GM12878 (cell line): Measurements from ENCODE around the gene NCS1. TPM values are rescaled to one million over a fixed set of nuclear protein-coding genes. Genes with fewer than 3 reads are reported as not detected.

Source experiments
- ATAC-seq: fragments of 200-7000 bp; cut with Tn5 transposase; 3 replicates; pipeline ENCODE4 v1.9.1; 2020; ENCODE audit warnings: mild to moderate bottlenecking, moderate library complexity
- BruUV-seq: library from RNA; stranded (reverse); fragments of 400-500 nt; replicated peaks from 2 replicates; lab custom pipeline; 2021; lab: Mats Ljungman, UMichigan
- CTCF ChIA-PET: fragments of 300-600 bp; sonication (Branson Sonifier 250); formaldehyde crosslinking; extraction: SDS; loops from one replicate; lab custom pipeline; 2021; ENCODE audit warnings: inconsistent platforms; lab: Yijun Ruan, JAX
- POLR2A ChIA-PET: fragments of 350-600 bp; formaldehyde crosslinking; extraction: SDS; loops from one replicate; lab custom pipeline; 2021; ENCODE audit warnings: inconsistent platforms; lab: Charles Lee
- RAD21 ChIA-PET: fragments of 300-600 bp; sonication (Branson Sonifier 250); formaldehyde crosslinking; loops from one replicate; lab custom pipeline; 2023; ENCODE audit warnings: antibody characterized with exemption; ENCODE audit not compliant: unreplicated experiment; lab: Charles Lee
- SMC1A ChIA-PET: fragments of 300-600 bp; sonication (Branson Sonifier 250); formaldehyde crosslinking; loops from one replicate; lab custom pipeline; 2023; ENCODE audit not compliant: unreplicated experiment, uncharacterized antibody; lab: Charles Lee
- DNase-seq: peaks from one replicate; pipeline ENCODE4 v3.0.0-alpha.2; 2011; ENCODE audit warnings: low read depth, low spot score
- FAIRE-seq: peaks from 3 replicates; lab custom pipeline; 2011; peaks lifted over from hg19 to GRCh38; lab: Jason Lieb, UNC
- H2AFZ ChIP-seq: 2 replicates; pipeline ENCODE4 v1.6.0; 2011; ENCODE audit warnings: low read depth, low read length, control low read depth; ENCODE audit not compliant: control insufficient read depth
- H3K27ac ChIP-seq: 2 replicates; pipeline ENCODE4 v1.5.1; 2011; ENCODE audit warnings: control low read depth; ENCODE audit not compliant: control insufficient read depth, insufficient read depth
- H3K27me3 ChIP-seq, 2 experiments: replicated peaks in 1 of 2; 2 replicates each; pipeline versions ENCODE4 v1.6.0 to v1.6.1; 2011; ENCODE audit warnings: low read length in 1 of 2; ENCODE audit not compliant: control insufficient read depth in 2 of 2, insufficient read depth in 2 of 2
- H3K36me3 ChIP-seq, 2 experiments: 2 replicates each; pipeline ENCODE4 v1.5.1; 2011; ENCODE audit warnings: low read length in 1 of 2; ENCODE audit not compliant: control insufficient read depth in 2 of 2, insufficient read depth in 2 of 2
- H3K4me1 ChIP-seq: 2 replicates; pipeline ENCODE4 v1.6.1; 2011; ENCODE audit warnings: mild to moderate bottlenecking, low read length, moderate library complexity, mixed read lengths; ENCODE audit not compliant: control insufficient read depth, insufficient read depth
- H3K4me2 ChIP-seq: 2 replicates; pipeline ENCODE4 v1.6.0; 2011; ENCODE audit warnings: control low read depth; ENCODE audit not compliant: control insufficient read depth, insufficient read depth
- H3K4me3 ChIP-seq: fragments of 200-600 bp; sonication (generic); 2 replicates; pipeline ENCODE4 v1.5.1; 2016
- H3K79me2 ChIP-seq: 2 replicates; pipeline ENCODE4 v1.6.0; 2011; ENCODE audit warnings: low read length; ENCODE audit not compliant: control insufficient read depth, insufficient read depth
- H3K9ac ChIP-seq: 2 replicates; pipeline ENCODE4 v1.8.0; 2011; ENCODE audit warnings: low read length, control low read depth, mixed read lengths; ENCODE audit not compliant: control insufficient read depth, insufficient read depth
- H3K9me3 ChIP-seq: replicated peaks from 3 replicates; pipeline ENCODE4 v1.5.1; 2011; ENCODE audit warnings: mild to moderate bottlenecking, low read length; ENCODE audit not compliant: control insufficient read depth, insufficient read depth
- H4K20me1 ChIP-seq: 2 replicates; pipeline ENCODE4 v1.6.0; 2011; ENCODE audit not compliant: control insufficient read depth, insufficient read depth
- ETV6 ChIP-seq, 2 experiments: fragments of 450-650 bp in 1 of 2; IDR thresholded peaks in 1 of 2; conservative IDR thresholded peaks in 1 of 2; 2 replicates each; pipeline ENCODE4 v1.6.1; 2014; ENCODE audit warnings: antibody characterized with exemption in 1 of 2, borderline replicate concordance in 1 of 2, low read depth in 1 of 2, mild to moderate bottlenecking in 1 of 2, moderate library complexity in 1 of 2
- JUNB ChIP-seq: IDR thresholded peaks from 2 replicates; pipeline ENCODE4 v1.6.1; 2016; ENCODE audit warnings: antibody characterized with exemption, mild to moderate bottlenecking
- NR2C2 ChIP-seq: IDR thresholded peaks from 2 replicates; pipeline ENCODE4 v1.6.1; 2011; ENCODE audit warnings: borderline replicate concordance, low read depth; ENCODE audit not compliant: control insufficient read depth, insufficient read length
- POU2F2 ChIP-seq: IDR thresholded peaks from 3 replicates; pipeline ENCODE4 v1.6.1; 2011; ENCODE audit warnings: low read depth, mild to moderate bottlenecking, low read length, borderline replicate concordance
- RFX5 ChIP-seq: IDR thresholded peaks from 2 replicates; pipeline ENCODE4 v1.6.1; 2011; ENCODE audit warnings: low read depth, low read length, improper control_type of control experiment
- SPI1 ChIP-seq: IDR thresholded peaks from 2 replicates; pipeline ENCODE4 v1.6.1; 2011; ENCODE audit warnings: low read depth, mild to moderate bottlenecking, low read length, moderate library complexity, borderline replicate concordance; ENCODE audit not compliant: insufficient read depth
- SRF ChIP-seq, 2 experiments: IDR thresholded peaks; 2 replicates each; pipeline ENCODE4 v1.6.1; 2011; ENCODE audit warnings: low read depth in 2 of 2, low read length in 2 of 2, mild to moderate bottlenecking in 1 of 2, moderate library complexity in 1 of 2
- WGBS: methylation state at CpG from one replicate; pipeline ENCODE4 v1.1.6; 2016; ENCODE audit warnings: low lambda C conversion rate; ENCODE audit not compliant: insufficient replicate concordance, insufficient coverage; ENCODE audit errors: missing lambda C conversion rate; 5-methylcytosine and 5-hydroxymethylcytosine counted together
- in situ Hi-C: fragments of 300-500 bp; cut with MboI; formaldehyde crosslinking; loops from 9 replicates; pipeline ENCODE4 v1.14.3; 2018; ENCODE audit warnings: mixed read lengths
- intact Hi-C: fragments of 100-400 bp; cut with micrococcal nuclease; formaldehyde crosslinking; loops from one replicate; pipeline ENCODE4 v1.14.2; 2022; ENCODE audit not compliant: unreplicated experiment
- polyA plus RNA-seq, 11 experiments: library from polyadenylated mRNA; depleted of rRNA in 4 of 11; unstranded in 6 of 11; stranded (reverse) in 5 of 11; fragments of >200 nt; fragmentation: Nextera tagmentation in 4 of 11; fragmentation: Illumina TruSeq in 1 of 11; extraction: Ambion mirVana in 4 of 11; extraction: Trizol in 1 of 11; gene quantifications; 1 replicate in 1 of 11; 2 replicates in 10 of 11; pipeline versions ENCODE4 v1.2.1 to v1.2.3, GENCODE V29; 2011 to 2016; ENCODE audit warnings: inconsistent platforms in 2 of 11, missing spikeins in 2 of 11, low read depth in 1 of 11
- total RNA-seq, 4 experiments: library from RNA; depleted of rRNA in 3 of 4; stranded (reverse); fragments of >200 nt in 3 of 4; fragmentation: Illumina TruSeq in 1 of 4; extraction: Trizol in 1 of 4; gene quantifications; 2 replicates each; pipeline versions ENCODE4 v1.2.1 to v1.2.3, GENCODE V29; 2013 to 2021
- TF ChIP-seq, protein P1 (sequence below), 3 experiments: IDR thresholded peaks in 2 of 3; conservative IDR thresholded peaks in 1 of 3; 2 replicates each; pipeline ENCODE4 v1.5.1; 2011; ENCODE audit warnings: low read depth in 3 of 3, low read length in 3 of 3, mild to moderate bottlenecking in 3 of 3, control low read depth in 2 of 3, moderate library complexity in 2 of 3, inconsistent platforms in 1 of 3, mixed read lengths in 1 of 3; ENCODE audit not compliant: control insufficient read depth in 2 of 3, insufficient read depth in 1 of 3; ENCODE audit errors: extremely low read depth in 1 of 3
- TF ChIP-seq, protein P2 (sequence below): IDR thresholded peaks from 2 replicates; pipeline ENCODE4 v1.6.1; 2011; ENCODE audit warnings: mild to moderate bottlenecking, low read depth, low read length, moderate library complexity; ENCODE audit not compliant: insufficient replicate concordance
- TF ChIP-seq, protein P3 (sequence below): fragments of 450-650 bp; IDR thresholded peaks from 2 replicates; pipeline ENCODE4 v1.6.1; 2016; ENCODE audit warnings: mild to moderate bottlenecking

The NCS1 gene
- total and polyA plus RNA-seq, 10 of the 15 experiments (the other 5 are each of a cell fraction or from before 2014, with no cell fraction given), result 0.04 to 0.22 (median 0.06) TPM; not detected in 4

DNA sequence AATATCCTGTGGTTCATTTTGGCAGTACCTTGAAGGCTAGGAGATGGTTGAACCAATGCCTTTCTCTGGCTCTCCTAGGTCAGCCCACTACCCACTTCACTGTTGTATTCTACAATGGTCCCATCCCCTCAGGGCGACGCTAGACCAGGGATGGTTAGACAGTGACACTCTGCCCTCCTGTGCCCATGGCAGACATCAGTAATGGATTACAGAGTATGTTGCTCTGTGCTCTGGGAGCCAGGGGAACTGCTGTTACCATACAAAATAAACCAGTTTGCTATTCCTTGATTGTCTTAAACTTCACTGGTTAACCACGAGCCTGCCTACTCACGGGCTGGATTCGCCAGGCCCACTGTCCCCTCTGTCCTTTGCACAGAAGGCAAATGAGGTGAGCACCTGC is 33.7 kb downstream of the NCS1 start:
- Histone ChIP-seq H2AFZ (no peak overlapping the region), H3K36me3 (no peaks in the 10 kb centered on the region), H3K27me3 (no peaks in the 10 kb centered on the region; a peak in 1 of 4 replicates), H3K4me1 (no peaks in the 10 kb centered on the region), H4K20me1 (no peaks in the 10 kb centered on the region), H3K27ac (no peak overlapping the region), H3K9me3 (no peaks in the 10 kb centered on the region), H3K79me2 (no peaks in the 10 kb centered on the region), H3K9ac (no peak overlapping the region), H3K4me2 (no peak overlapping the region), H3K4me3 (no peak overlapping the region)
- TF ChIP-seq JUNB (no peak), SPI1 (no peak), RFX5 (no peak), SRF (IDR thresholded peaks at IDR 0.05; ENCODE audit: low read depth in 2 of 2, low read length in 2 of 2) (0 out of 4 replicates have a peak, but pooled peaks of 1 of the 2 experiments have one; percentile 52), NR2C2 (peak; percentile 21), POU2F2 (no peak), ETV6 (conservative IDR thresholded peaks at IDR 0.05 in 1 of 2, IDR thresholded peaks at IDR 0.05 in 1 of 2; ENCODE audit: borderline replicate concordance in 1 of 2, low read depth in 1 of 2) (no peak)
- TF ChIP-seq, protein P1, sequence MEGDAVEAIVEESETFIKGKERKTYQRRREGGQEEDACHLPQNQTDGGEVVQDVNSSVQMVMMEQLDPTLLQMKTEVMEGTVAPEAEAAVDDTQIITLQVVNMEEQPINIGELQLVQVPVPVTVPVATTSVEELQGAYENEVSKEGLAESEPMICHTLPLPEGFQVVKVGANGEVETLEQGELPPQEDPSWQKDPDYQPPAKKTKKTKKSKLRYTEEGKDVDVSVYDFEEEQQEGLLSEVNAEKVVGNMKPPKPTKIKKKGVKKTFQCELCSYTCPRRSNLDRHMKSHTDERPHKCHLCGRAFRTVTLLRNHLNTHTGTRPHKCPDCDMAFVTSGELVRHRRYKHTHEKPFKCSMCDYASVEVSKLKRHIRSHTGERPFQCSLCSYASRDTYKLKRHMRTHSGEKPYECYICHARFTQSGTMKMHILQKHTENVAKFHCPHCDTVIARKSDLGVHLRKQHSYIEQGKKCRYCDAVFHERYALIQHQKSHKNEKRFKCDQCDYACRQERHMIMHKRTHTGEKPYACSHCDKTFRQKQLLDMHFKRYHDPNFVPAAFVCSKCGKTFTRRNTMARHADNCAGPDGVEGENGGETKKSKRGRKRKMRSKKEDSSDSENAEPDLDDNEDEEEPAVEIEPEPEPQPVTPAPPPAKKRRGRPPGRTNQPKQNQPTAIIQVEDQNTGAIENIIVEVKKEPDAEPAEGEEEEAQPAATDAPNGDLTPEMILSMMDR (IDR thresholded peaks at IDR 0.05 in 2 of 3, conservative IDR thresholded peaks at IDR 0.05 in 1 of 3; ENCODE audit: control insufficient read depth in 2 of 3, extremely low read depth in 1 of 3, insufficient read depth in 1 of 3, low read depth in 3 of 3, low read length in 3 of 3), result no peak
- TF ChIP-seq, protein P2, sequence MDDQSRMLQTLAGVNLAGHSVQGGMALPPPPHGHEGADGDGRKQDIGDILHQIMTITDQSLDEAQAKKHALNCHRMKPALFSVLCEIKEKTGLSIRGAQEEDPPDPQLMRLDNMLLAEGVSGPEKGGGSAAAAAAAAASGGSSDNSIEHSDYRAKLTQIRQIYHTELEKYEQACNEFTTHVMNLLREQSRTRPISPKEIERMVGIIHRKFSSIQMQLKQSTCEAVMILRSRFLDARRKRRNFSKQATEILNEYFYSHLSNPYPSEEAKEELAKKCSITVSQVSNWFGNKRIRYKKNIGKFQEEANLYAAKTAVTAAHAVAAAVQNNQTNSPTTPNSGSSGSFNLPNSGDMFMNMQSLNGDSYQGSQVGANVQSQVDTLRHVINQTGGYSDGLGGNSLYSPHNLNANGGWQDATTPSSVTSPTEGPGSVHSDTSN, result no peak
- TF ChIP-seq, protein P3, sequence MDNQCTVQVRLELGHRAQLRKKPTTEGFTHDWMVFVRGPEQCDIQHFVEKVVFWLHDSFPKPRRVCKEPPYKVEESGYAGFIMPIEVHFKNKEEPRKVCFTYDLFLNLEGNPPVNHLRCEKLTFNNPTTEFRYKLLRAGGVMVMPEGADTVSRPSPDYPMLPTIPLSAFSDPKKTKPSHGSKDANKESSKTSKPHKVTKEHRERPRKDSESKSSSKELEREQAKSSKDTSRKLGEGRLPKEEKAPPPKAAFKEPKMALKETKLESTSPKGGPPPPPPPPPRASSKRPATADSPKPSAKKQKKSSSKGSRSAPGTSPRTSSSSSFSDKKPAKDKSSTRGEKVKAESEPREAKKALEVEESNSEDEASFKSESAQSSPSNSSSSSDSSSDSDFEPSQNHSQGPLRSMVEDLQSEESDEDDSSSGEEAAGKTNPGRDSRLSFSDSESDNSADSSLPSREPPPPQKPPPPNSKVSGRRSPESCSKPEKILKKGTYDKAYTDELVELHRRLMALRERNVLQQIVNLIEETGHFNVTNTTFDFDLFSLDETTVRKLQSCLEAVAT, result peak; percentile 79
- RAD21 ChIA-PET, result no interaction called here
- 14% methylated on average over 5 of the region's 5 CpGs for WGBS
- no TSS peak for BruUV-seq
- intact Hi-C loops (no loop called here), in situ Hi-C loops (no loop called here)
- SMC1A ChIA-PET, result no interaction called here
- FAIRE-seq (no peak), ATAC-seq (no peak), DNase-seq (no peak)
- CTCF ChIA-PET, result no interaction called here
- POLR2A ChIA-PET, result interaction anchor here (0.7 kb wide), 1 partner anchor 566 kb away, joined by 3 read pairs; no protein-coding TSS in a partner anchor
